Measurements from ENCODE around the gene ZXDC.

Gene ZXDC

GRCh38 chr3:126488886-126489569 lies 13.3 kb upstream of the ZXDC start:
- no peak for DNase-seq

GRCh38 chr3:126488185-126488584 lies 12.5 kb upstream of the ZXDC start:
- no peak for DNase-seq

GRCh38 chr3:126487151-126487771 lies 11.6 kb upstream of the ZXDC start:
- DNase-seq = peak; percentile 40

- no peak for DNase-seq
Observed at GRCh38 chr3:126486360-126486847, 10.7 kb upstream of the ZXDC start.

GRCh38 chr3:126485956-126486355 lies 10.3 kb upstream of the ZXDC start:
- no peak for DNase-seq

GRCh38 chr3:126485176-126485897 lies 9.6 kb upstream of the ZXDC start:
- no peak for DNase-seq

GRCh38 chr3:126484662-126485061 lies 9.0 kb upstream of the ZXDC start:
- DNase-seq = no peak

GRCh38 chr3:126484148-126484547 lies 8.5 kb upstream of the ZXDC start:
- DNase-seq = no peak

GRCh38 chr3:126483321-126483761 lies 7.7 kb upstream of the ZXDC start:
- no peak for DNase-seq

GRCh38 chr3:126482503-126483255 lies 7.0 kb upstream of the ZXDC start:
- DNase-seq = no peak

- no peak for DNase-seq
Observed at GRCh38 chr3:126481808-126482502, 6.3 kb upstream of the ZXDC start.

GRCh38 chr3:126480861-126481260 lies 5.2 kb upstream of the ZXDC start:
- no peak for DNase-seq

- DNase-seq = no peak
Observed at GRCh38 chr3:126480206-126480605, 4.5 kb upstream of the ZXDC start.

GRCh38 chr3:126479642-126480041 lies 4.0 kb upstream of the ZXDC start:
- no peak for DNase-seq

GRCh38 chr3:126478581-126479310 lies 3.1 kb upstream of the ZXDC start:
- no peak for DNase-seq

GRCh38 chr3:126477061-126477380 lies 1.3 kb upstream of the ZXDC start:
- DNase-seq = no peak

- peak; percentile 62 for DNase-seq
Observed at GRCh38 chr3:126476166-126477060, 722 bp upstream of the ZXDC start.

- peak; percentile 53 for DNase-seq
Observed at GRCh38 chr3:126474498-126475412, 936 bp downstream of the ZXDC start.

GRCh38 chr3:126473292-126474168 lies 2.2 kb downstream of the ZXDC start:
- no peak for DNase-seq

Measured in hematopoietic multipotent progenitor cell treated with erythropoietin and hydrocortisone succinate and interleukin-3 and kit ligand, for 8 days (in vitro differentiated cells).